OCI-LY3 (cell line): ENCODE measurements around the gene FSHR.

Source experiments
- H2AFZ ChIP-seq: fragments of 200-600, 300-600 bp; shearing (Covaris generic); 2 replicates; pipeline ENCODE4 v1.6.0; 2014; ENCODE audit warnings: antibody characterized with exemption, low read depth, low read length
- H3K27ac ChIP-seq: fragments of 200-600, 300-600 bp; sonication (generic); 2 replicates; pipeline ENCODE4 v1.5.1; 2014; ENCODE audit warnings: mild to moderate bottlenecking, low read length, moderate library complexity, mixed read lengths
- H3K27me3 ChIP-seq: fragments of 200-600, 300-600 bp; sonication (generic); 2 replicates; pipeline ENCODE4 v1.6.1; 2014; ENCODE audit warnings: low read depth, low read length, mixed read lengths
- H3K36me3 ChIP-seq: fragments of 200-600, 300-600 bp; sonication (generic); replicated peaks from 2 replicates; pipeline ENCODE3; 2014; ENCODE audit warnings: low read depth, low read length, mixed read lengths
- H3K4me1 ChIP-seq: fragments of 300-600, 200-600 bp; sonication (generic); 2 replicates; pipeline ENCODE4 v1.6.1; 2014; ENCODE audit warnings: low read length, mixed read lengths
- H3K4me2 ChIP-seq: fragments of 200-600, 300-600 bp; sonication (generic); 2 replicates; pipeline ENCODE4 v1.6.1; 2014; ENCODE audit warnings: low read length, mixed read lengths
- H3K4me3 ChIP-seq: fragments of 300-600, 200-600 bp; sonication (generic); 2 replicates; pipeline ENCODE4 v1.5.1; 2014; ENCODE audit warnings: antibody characterized with exemption, mild to moderate bottlenecking, low read length, moderate library complexity
- H3K79me2 ChIP-seq: fragments of 300-600, 200-600 bp; shearing (Covaris generic); 2 replicates; pipeline ENCODE4 v1.6.1; 2014; ENCODE audit warnings: mild to moderate bottlenecking, low read length, mixed read lengths
- H3K9ac ChIP-seq: fragments of 300-600, 200-600 bp; shearing (Covaris generic); 2 replicates; pipeline ENCODE4 v1.6.0; 2014; ENCODE audit warnings: mild to moderate bottlenecking, low read length, moderate library complexity
- H3K9me3 ChIP-seq: fragments of 200-600, 300-600 bp; shearing (Covaris generic); 2 replicates; pipeline ENCODE4 v1.6.1; 2014; ENCODE audit warnings: low read length, mixed read lengths; ENCODE audit not compliant: insufficient read depth
- H4K20me1 ChIP-seq: fragments of 200-600, 300-600 bp; sonication (generic); 2 replicates; pipeline ENCODE4 v1.6.1; 2016; ENCODE audit warnings: low read length, mixed read lengths; ENCODE audit not compliant: insufficient read depth
- EZH2phosphoT487 ChIP-seq: fragments of 200-600 bp; shearing (Covaris generic); IDR thresholded peaks from 2 replicates; pipeline ENCODE4 v1.6.1; 2018; ENCODE audit warnings: antibody characterized with exemption, mixed run types, low read depth
- TF ChIP-seq, protein P1 (sequence below): fragments of 200-600, 300-600 bp; sonication (generic); IDR thresholded peaks from 2 replicates; pipeline ENCODE4 v1.5.1; 2014; ENCODE audit warnings: antibody characterized with exemption, low read length, low read depth

Gene FSHR

DNA sequence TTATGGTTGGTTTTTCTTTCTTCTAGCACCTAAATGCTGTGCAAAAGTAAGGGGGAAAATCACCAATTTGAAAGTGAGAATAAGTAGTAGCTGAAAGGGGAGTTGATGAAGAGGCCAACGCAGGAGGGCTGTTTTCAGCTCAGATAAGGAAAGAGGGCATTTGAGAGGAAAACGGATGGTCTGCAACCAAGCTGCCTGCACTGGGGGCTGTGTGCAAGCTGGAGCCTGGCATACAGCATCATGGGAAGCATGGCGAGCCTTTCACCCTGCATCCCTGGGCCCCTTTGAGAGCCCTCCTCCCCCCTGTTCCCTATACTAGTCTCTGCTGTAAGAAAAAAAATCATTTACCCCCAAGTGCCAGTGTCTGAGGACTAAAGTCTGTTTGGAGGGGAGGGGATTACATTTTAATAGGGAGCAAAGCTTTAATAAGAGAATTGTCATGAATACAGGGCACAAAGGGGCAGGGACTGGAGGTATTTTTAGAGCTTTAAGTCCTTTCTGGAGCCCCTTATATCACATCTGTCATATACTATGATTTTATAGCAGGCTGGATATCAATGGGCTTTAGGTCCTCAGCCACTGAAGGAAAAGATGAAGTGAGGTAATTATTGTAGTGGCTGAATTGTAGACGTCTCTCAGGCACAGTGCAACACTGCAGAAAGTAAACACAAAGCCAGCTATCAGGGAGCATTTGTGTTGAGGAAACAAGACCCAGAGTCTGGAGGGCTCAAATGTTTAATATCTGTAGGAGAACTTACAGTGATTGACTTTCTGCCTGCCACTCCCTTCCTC, 120.7 kb downstream of the FSHR start:
- Histone ChIP-seq H3K79me2 (no peaks in the 10 kb centered on the region), H3K4me1 (peaks cover 14% of the 10 kb centered on the region), H3K4me2 (no peak overlapping the region), H2AFZ (no peak overlapping the region), H3K4me3 (no peak overlapping the region), H3K9me3 (no peaks in the 10 kb centered on the region), H3K27ac (no peak overlapping the region), H3K9ac (no peak overlapping the region), H3K36me3 (no peaks in the 10 kb centered on the region), H4K20me1 (no peaks in the 10 kb centered on the region), H3K27me3 (no peaks in the 10 kb centered on the region)
- TF ChIP-seq, protein P1, sequence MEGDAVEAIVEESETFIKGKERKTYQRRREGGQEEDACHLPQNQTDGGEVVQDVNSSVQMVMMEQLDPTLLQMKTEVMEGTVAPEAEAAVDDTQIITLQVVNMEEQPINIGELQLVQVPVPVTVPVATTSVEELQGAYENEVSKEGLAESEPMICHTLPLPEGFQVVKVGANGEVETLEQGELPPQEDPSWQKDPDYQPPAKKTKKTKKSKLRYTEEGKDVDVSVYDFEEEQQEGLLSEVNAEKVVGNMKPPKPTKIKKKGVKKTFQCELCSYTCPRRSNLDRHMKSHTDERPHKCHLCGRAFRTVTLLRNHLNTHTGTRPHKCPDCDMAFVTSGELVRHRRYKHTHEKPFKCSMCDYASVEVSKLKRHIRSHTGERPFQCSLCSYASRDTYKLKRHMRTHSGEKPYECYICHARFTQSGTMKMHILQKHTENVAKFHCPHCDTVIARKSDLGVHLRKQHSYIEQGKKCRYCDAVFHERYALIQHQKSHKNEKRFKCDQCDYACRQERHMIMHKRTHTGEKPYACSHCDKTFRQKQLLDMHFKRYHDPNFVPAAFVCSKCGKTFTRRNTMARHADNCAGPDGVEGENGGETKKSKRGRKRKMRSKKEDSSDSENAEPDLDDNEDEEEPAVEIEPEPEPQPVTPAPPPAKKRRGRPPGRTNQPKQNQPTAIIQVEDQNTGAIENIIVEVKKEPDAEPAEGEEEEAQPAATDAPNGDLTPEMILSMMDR, result no peak
- no peak for TF ChIP-seq EZH2phosphoT487

DNA sequence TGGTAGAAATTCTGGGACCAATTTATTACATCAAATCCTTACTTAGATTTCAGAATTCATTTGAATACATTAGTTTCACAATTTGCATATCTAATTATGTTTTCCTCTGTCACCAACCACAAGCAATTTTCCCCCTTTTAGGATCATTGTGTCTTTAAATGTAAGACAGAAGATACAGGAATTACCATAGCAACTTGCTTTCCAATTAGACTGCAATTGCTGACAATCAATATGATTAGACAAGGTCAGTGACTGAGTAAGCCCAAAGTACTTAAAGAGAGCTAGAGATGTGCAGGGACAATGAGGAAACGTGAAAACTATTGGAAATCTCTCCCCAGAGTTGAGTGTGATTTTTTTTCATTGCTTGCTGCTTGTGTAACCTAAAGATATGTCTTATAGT, 121.4 kb downstream of the FSHR start:
- Histone ChIP-seq H2AFZ (no peak overlapping the region), H4K20me1 (no peaks in the 10 kb centered on the region), H3K9me3 (no peaks in the 10 kb centered on the region), H3K27me3 (no peaks in the 10 kb centered on the region), H3K79me2 (no peaks in the 10 kb centered on the region), H3K36me3 (no peaks in the 10 kb centered on the region), H3K4me1 (peaks cover 19% of the 10 kb centered on the region), H3K4me2 (no peak overlapping the region), H3K27ac (no peak overlapping the region), H3K9ac (no peak overlapping the region), H3K4me3 (no peak overlapping the region)
- TF ChIP-seq, protein P1, result no peak
- no peak for TF ChIP-seq EZH2phosphoT487

DNA sequence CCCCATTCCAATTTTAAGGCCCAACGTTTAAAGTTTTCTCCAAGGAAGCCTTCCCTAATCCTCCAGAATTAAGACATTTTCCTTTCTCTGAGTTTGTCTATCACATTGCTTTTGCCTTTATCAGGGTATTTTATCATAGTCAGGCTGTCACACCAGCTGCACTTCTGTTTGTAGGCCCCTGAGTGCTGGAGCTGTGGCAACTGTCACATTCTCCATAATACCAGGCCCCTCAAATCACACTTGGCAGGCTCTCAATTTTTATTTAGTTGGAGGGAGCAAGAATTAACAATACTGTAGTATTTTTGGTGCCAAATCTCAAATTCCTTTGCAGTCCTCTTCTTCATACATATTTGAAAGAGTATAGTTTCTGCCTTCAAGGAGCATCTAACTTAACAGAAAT, 122.2 kb downstream of the FSHR start:
- Histone ChIP-seq H3K9ac (no peak overlapping the region), H3K27ac (no peak overlapping the region), H3K4me3 (no peak overlapping the region), H4K20me1 (no peaks in the 10 kb centered on the region), H3K4me2 (no peak overlapping the region), H3K79me2 (no peaks in the 10 kb centered on the region), H3K27me3 (no peaks in the 10 kb centered on the region), H2AFZ (no peak overlapping the region), H3K4me1 (peaks cover 19% of the 10 kb centered on the region), H3K36me3 (no peaks in the 10 kb centered on the region), H3K9me3 (no peaks in the 10 kb centered on the region)
- TF ChIP-seq, protein P1, result no peak
- TF ChIP-seq EZH2phosphoT487, result no peak

DNA sequence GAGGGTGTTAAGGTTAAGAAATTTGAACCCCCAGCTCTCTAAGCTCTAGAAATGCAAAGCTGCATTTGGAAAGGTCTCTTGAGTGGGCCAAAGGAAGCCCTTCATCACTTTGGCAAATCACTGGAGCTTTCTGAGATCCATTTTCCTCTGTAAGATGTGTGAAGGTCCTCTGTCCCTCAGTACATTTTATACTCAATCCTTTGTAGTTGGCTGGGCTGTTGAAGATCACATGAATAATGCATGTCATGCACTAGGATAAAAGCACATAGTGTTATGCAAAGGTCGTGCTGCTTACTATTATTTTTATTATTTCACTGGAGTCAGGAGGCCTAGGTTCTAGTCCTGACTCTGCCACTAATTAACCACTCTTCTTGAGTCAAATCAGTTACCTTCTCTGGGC, 124.9 kb downstream of the FSHR start:
- H4K20me1 ChIP-seq, result no peaks in the 10 kb centered on the region
- H3K27ac ChIP-seq, result no peak overlapping the region
- no peak overlapping the region for H3K9ac ChIP-seq
- no peaks in the 10 kb centered on the region for H3K9me3 ChIP-seq
- H3K4me1 ChIP-seq, result peaks cover 19% of the 10 kb centered on the region
- TF ChIP-seq EZH2phosphoT487, result no peak
- TF ChIP-seq, protein P1, result no peak
- no peaks in the 10 kb centered on the region for H3K79me2 ChIP-seq
- no peaks in the 10 kb centered on the region for H3K36me3 ChIP-seq
- H3K4me3 ChIP-seq, result no peak overlapping the region
- H2AFZ ChIP-seq, result no peak overlapping the region
- no peak overlapping the region for H3K4me2 ChIP-seq
- no peaks in the 10 kb centered on the region for H3K27me3 ChIP-seq
